Ovary (tissue), 9 donors: ENCODE data around the gene ATP13A3. TPM values are rescaled to one million over a fixed set of nuclear protein-coding genes. Genes with fewer than 3 reads are reported as not detected.

Source experiments
- DNase-seq, 5 donors: peaks; one replicate each; pipeline ENCODE4 v3.0.0-alpha.2; 2019 to 2020
- H3K27ac ChIP-seq, 2 donors: fragments of 200-600 bp; one replicate each; pipeline versions ENCODE4 v1.5.1 to v1.8.0; 2019 to 2022
- H3K27me3 ChIP-seq: fragments of 200-600 bp; one replicate; pipeline ENCODE4 v1.8.0; 2022
- H3K36me3 ChIP-seq: fragments of 200-600 bp; sonication (generic); one replicate; pipeline ENCODE4 v1.5.1; 2019
- H3K4me1 ChIP-seq: one replicate; pipeline ENCODE4 v1.8.1; 2013; ENCODE audit warnings: mild to moderate bottlenecking, moderate library complexity; ENCODE audit not compliant: insufficient read depth
- H3K4me3 ChIP-seq: fragments of 200-600 bp; sonication (generic); one replicate; pipeline ENCODE4 v1.5.1; 2017
- H3K9me3 ChIP-seq, 2 donors: fragments of 200-600 bp in 1 of 2; sonication (generic) in 1 of 2; one replicate each; pipeline versions ENCODE4 v1.5.1 to v1.8.1; 2013 to 2019; ENCODE audit warnings: mild to moderate bottlenecking in 1 of 2, moderate library complexity in 1 of 2
- EP300 ChIP-seq: sonication (generic); formaldehyde crosslinking; IDR thresholded peaks from one replicate; pipeline ENCODE4 v1.6.1; 2017; ENCODE audit warnings: antibody characterized with exemption
- POLR2A ChIP-seq: fragments of 450-650 bp; IDR thresholded peaks from one replicate; pipeline ENCODE4 v1.6.1; 2017; ENCODE audit warnings: antibody characterized with exemption, mild to moderate bottlenecking, moderate library complexity
- WGBS, 3 donors: extraction: QIAGEN DNeasy Blood & Tissue Kit in 1 of 3; methylation state at CpG; one replicate each; pipeline versions ENCODE4 v1.1.5 to v1.1.7; 2013 to 2017; 5-methylcytosine and 5-hydroxymethylcytosine counted together
- intact Hi-C, 4 donors: fragments of 100-400 bp; cut with DNase I; formaldehyde crosslinking; loops; one replicate each; pipeline versions ENCODE4 v1.11.0 to v1.15.1; 2022 to 2023
- polyA plus RNA-seq, 2 donors: library from polyadenylated mRNA; stranded (reverse); fragments of 200-250 nt in 1 of 2; fragments of 350-450 nt in 1 of 2; fragmentation: Illumina TruSeq in 1 of 2; extraction: RNeasy Lipid Tissue Mini Kit (QIAGEN cat#74804) in 1 of 2; gene quantifications; one replicate each; pipeline ENCODE4 v1.2.3, GENCODE V29; 2013 to 2014
- total RNA-seq, 7 donors: library from RNA; depleted of rRNA in 2 of 7; stranded (reverse); fragments of >200 nt in 2 of 7; fragmentation: NEBNext Ultra II Directional in 3 of 7; extraction: Animal tissue kit (Norgen Biotek cat#: 25700) in 3 of 7; gene quantifications; one replicate each; pipeline versions ENCODE4 v1.1.0 to v1.2.4, GENCODE V29; 2016 to 2023
- TF ChIP-seq, protein P1 (sequence below), 3 donors: fragments of 450-650 bp in 2 of 3; fragments of 200-600 bp in 1 of 3; IDR thresholded peaks; one replicate each; pipeline versions ENCODE4 v1.5.1 to v1.8.0; 2016 to 2022; ENCODE audit warnings: antibody characterized with exemption in 3 of 3, mild to moderate bottlenecking in 1 of 3
- donor health status: DM: no; HTN: no; CAD: no; lungs with moderate emphysema.
- donor health status: DM: no; HTN: no; CAD: no.
- donor health status: Bipolar disorder and iron deficiency.
- donor health status: DM: yes; HTN: yes; CAD: no.
- donor health status: DM: no; HTN: no; CAD: no.
- donor health status: DM: yes; HTN: yes; CAD: no.

ATP13A3 gene
- total and polyA plus RNA-seq, 9 donors = 13.7 to 101 (median 52.4) TPM

DNA sequence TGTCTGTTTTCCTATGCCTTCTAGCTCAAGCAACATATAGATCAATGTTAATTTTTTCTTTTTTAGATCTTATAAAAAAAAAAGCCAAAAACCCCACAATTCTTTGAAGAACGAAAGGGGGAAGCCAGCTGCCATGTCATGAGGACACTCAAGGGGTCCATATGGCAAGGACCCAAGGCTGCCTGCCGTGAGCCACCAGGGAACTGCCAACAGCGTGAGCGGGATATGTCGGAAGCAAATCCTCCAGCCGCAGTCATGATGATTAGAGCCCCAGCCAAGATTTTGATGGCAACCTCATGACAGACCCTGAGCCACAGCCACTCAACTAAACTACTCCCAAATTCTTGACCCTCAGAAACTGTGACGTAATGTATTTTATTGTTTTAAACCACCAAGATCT lies 94.2 kb downstream of the ATP13A3 start:
- H3K27ac ChIP-seq = no peak overlapping the region
- H3K27me3 ChIP-seq = no peaks in the 10 kb centered on the region
- TF ChIP-seq, protein P1, sequence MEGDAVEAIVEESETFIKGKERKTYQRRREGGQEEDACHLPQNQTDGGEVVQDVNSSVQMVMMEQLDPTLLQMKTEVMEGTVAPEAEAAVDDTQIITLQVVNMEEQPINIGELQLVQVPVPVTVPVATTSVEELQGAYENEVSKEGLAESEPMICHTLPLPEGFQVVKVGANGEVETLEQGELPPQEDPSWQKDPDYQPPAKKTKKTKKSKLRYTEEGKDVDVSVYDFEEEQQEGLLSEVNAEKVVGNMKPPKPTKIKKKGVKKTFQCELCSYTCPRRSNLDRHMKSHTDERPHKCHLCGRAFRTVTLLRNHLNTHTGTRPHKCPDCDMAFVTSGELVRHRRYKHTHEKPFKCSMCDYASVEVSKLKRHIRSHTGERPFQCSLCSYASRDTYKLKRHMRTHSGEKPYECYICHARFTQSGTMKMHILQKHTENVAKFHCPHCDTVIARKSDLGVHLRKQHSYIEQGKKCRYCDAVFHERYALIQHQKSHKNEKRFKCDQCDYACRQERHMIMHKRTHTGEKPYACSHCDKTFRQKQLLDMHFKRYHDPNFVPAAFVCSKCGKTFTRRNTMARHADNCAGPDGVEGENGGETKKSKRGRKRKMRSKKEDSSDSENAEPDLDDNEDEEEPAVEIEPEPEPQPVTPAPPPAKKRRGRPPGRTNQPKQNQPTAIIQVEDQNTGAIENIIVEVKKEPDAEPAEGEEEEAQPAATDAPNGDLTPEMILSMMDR (IDR thresholded peaks at IDR 0.05) = no peak
- no peak for TF ChIP-seq EP300
- no peak for TF ChIP-seq POLR2A
- H3K4me1 ChIP-seq = peaks cover 1% of the 10 kb centered on the region
- H3K4me3 ChIP-seq = no peak overlapping the region
- DNase-seq = no peak
- no peaks in the 10 kb centered on the region for H3K36me3 ChIP-seq
- intact Hi-C loops = no loop called here
- 93 to 96% (median 95%) methylated on average over 7 of the region's 7 CpGs for WGBS, 3 donors
- no peaks in the 10 kb centered on the region for H3K9me3 ChIP-seq

DNA sequence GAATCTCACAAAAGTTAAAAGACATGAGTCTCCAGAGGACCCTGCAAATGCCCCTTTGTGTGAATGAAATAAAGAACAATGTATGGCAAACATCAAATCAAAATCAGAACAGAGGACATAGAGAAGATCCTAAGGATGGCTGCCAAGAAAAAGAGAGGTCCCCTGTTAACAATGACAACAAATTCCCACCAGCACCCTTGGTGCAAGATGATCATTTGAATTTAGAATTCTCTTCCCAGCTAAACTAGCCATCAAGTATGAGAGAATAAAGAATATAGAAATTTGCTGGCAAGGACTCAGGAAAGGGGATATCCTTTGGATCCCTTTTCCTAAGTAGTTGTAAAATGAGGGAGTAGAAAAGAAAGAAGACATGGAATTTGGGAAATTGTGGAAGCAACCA lies 96.0 kb downstream of the ATP13A3 start:
- intact Hi-C loops = no loop called here
- H3K9me3 ChIP-seq = no peaks in the 10 kb centered on the region
- H3K4me1 ChIP-seq = no peaks in the 10 kb centered on the region
- no peak overlapping the region for H3K27ac ChIP-seq
- DNase-seq = no peak
- TF ChIP-seq POLR2A (no peak), EP300 (no peak)
- TF ChIP-seq, protein P1 (IDR thresholded peaks at IDR 0.05) = no peak
- no peak overlapping the region for H3K4me3 ChIP-seq
- H3K36me3 ChIP-seq = no peaks in the 10 kb centered on the region
- H3K27me3 ChIP-seq = no peaks in the 10 kb centered on the region

DNA sequence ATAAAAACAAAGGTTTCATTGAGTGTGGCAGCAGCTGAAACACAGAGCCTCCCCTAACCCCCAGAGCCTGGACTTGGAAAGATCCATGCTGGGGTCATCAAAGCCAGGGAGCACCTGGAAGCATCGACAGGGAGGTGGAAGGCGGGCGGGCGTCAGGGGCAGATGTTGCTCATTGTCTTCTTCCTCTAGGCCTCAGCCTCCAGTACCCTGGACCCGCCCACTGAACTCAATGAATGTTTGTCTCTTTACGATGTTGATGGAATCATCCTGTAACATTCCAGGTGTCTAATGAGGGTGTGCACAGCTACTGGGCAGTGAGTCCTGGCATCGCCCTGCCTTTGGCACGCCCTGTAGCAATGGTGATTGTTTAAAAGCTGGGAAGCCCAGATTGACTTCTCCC lies 97.5 kb downstream of the ATP13A3 start:
- intact Hi-C loops = no loop called here
- DNase-seq = no peak
- Histone ChIP-seq H3K27ac (no peak overlapping the region), H3K4me1 (no peaks in the 10 kb centered on the region), H3K36me3 (no peaks in the 10 kb centered on the region), H3K4me3 (no peak overlapping the region), H3K27me3 (no peaks in the 10 kb centered on the region), H3K9me3 (no peaks in the 10 kb centered on the region)
- TF ChIP-seq, protein P1 (IDR thresholded peaks at IDR 0.05) = no peak
- TF ChIP-seq POLR2A = no peak
- no peak for TF ChIP-seq EP300
- whole genome bisulfite sequencing, 3 donors = 88 to 92% (median 90%) methylated on average over 8 of the region's 8 CpGs

DNA sequence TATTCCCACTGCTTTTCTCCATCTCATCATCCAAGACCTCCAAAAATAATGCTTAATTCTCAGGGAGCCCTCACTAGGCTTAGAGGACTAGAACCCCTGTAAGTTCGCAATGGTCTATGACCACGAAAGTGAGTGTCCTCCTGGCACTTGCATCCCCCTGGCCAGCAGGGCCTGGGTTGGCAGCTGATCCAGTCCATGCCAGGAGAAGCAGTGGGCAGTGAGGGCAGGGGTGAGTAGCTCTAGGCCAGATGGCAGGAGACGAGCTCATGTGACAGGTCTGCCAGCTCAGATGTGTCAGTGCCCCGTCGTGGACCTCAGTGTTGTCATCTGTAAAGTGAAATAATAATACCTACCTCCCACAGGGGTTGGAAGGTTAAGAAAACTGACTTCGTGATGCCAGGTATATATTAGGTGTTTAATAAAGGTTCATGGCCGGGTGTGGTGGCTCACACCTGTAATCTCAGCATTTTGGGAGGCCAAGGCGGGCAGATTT lies 98.8 kb downstream of the ATP13A3 start:
- intact Hi-C loops = no loop called here
- no peak overlapping the region for H3K4me3 ChIP-seq
- TF ChIP-seq EP300 (no peak), POLR2A (no peak)
- TF ChIP-seq, protein P1 (IDR thresholded peaks at IDR 0.05) = no peak
- no peaks in the 10 kb centered on the region for H3K9me3 ChIP-seq
- H3K4me1 ChIP-seq = no peaks in the 10 kb centered on the region
- H3K27ac ChIP-seq = no peak overlapping the region
- no peaks in the 10 kb centered on the region for H3K27me3 ChIP-seq
- no peak for DNase-seq
- no peaks in the 10 kb centered on the region for H3K36me3 ChIP-seq
- whole genome bisulfite sequencing, 3 donors = 93 to 97% (median 93%) methylated on average over 8 of the region's 8 CpGs
